ENCODE results near the gene USP15.

DNA sequence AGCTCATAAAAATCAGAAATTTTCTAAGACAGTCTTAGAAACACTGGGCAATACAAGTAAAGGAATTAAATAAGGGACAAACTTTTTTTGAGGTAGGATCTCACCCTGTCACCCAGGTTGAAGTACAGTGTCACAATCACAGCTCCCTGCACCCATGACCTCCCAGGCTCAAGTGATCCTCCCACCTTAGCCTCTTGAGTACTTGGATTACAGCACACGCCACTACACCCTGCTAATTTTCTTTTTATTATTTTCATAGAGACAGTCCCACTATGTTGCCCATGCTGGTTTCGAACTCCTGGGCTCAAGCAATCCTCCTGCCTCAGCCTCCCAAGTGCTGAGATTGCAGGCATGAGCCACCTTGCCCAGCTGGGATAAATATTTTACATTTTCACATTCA lies 90.3 kb downstream of the USP15 start:
- TF ChIP-seq, protein P1, sequence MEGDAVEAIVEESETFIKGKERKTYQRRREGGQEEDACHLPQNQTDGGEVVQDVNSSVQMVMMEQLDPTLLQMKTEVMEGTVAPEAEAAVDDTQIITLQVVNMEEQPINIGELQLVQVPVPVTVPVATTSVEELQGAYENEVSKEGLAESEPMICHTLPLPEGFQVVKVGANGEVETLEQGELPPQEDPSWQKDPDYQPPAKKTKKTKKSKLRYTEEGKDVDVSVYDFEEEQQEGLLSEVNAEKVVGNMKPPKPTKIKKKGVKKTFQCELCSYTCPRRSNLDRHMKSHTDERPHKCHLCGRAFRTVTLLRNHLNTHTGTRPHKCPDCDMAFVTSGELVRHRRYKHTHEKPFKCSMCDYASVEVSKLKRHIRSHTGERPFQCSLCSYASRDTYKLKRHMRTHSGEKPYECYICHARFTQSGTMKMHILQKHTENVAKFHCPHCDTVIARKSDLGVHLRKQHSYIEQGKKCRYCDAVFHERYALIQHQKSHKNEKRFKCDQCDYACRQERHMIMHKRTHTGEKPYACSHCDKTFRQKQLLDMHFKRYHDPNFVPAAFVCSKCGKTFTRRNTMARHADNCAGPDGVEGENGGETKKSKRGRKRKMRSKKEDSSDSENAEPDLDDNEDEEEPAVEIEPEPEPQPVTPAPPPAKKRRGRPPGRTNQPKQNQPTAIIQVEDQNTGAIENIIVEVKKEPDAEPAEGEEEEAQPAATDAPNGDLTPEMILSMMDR (IDR thresholded peaks at IDR 0.05; ENCODE audit: borderline replicate concordance, extremely low read depth, low read length, poor library complexity, severe bottlenecking) = no peak
- no peak for TF ChIP-seq EZH2 (IDR thresholded peaks at IDR 0.05; ENCODE audit: borderline replicate concordance, low read depth, low read length, severe bottlenecking)

Measured in DND-41 (cell line).